Esophagus squamous epithelium (tissue), 5 donors: ENCODE data around the gene GABARAPL1. TPM values are rescaled to one million over a fixed set of nuclear protein-coding genes. Genes with fewer than 3 reads are reported as not detected.
"Not testable (repeated sequence)": the region's sequence is repeated elsewhere in the genome, so short reads cannot be mapped to it uniquely, and the experiment has no call there.

ENCODE experiments used
- DNase-seq: peaks from one replicate; lab custom pipeline; 2025; lab: John Stamatoyannopoulos, UW
- H3K27ac ChIP-seq, 4 donors: fragments of 200-600 bp; sonication (generic); one replicate each; pipeline ENCODE4 v1.5.1; 2016 to 2019; ENCODE audit warnings: mild to moderate bottlenecking in 1 of 4
- H3K27me3 ChIP-seq, 4 donors: fragments of 200-600 bp; sonication (generic); 1 replicate in 3 of 4; 2 replicates in 1 of 4; pipeline versions ENCODE4 v1.5.1 to v1.6.0; 2017 to 2021; ENCODE audit warnings: antibody characterized with exemption in 1 of 4
- H3K36me3 ChIP-seq, 3 donors: fragments of 200-600 bp; sonication (generic); one replicate each; pipeline ENCODE4 v1.5.1; 2016 to 2019
- H3K4me1 ChIP-seq, 3 donors: fragments of 200-600 bp; sonication (generic); one replicate each; pipeline ENCODE4 v1.5.1; 2017 to 2019
- H3K4me3 ChIP-seq, 4 donors: fragments of 200-600 bp; sonication (generic); 1 replicate in 3 of 4; 2 replicates in 1 of 4; pipeline ENCODE4 v1.5.1; 2016 to 2019; ENCODE audit warnings: mild to moderate bottlenecking in 2 of 4, moderate library complexity in 1 of 4
- H3K9me3 ChIP-seq, 3 donors: fragments of 200-600 bp; sonication (generic); one replicate each; pipeline ENCODE4 v1.5.1; 2016 to 2019
- POLR2A ChIP-seq, 4 donors: fragments of 450-650 bp; IDR thresholded peaks; one replicate each; pipeline ENCODE4 v1.6.1; 2017; ENCODE audit warnings: antibody characterized with exemption in 4 of 4, mild to moderate bottlenecking in 4 of 4, moderate library complexity in 3 of 4
- WGBS, 2 donors: methylation state at CpG; one replicate each; pipeline ENCODE4 v1.1.5; 2018; 5-methylcytosine and 5-hydroxymethylcytosine counted together
- intact Hi-C: fragments of 100-400 bp; cut with DNase I; formaldehyde crosslinking; loops from one replicate; pipeline ENCODE4 v1.15.0; 2022
- total RNA-seq, 4 donors: library from RNA; depleted of rRNA; stranded (reverse); fragments of >200 nt; gene quantifications; one replicate each; pipeline ENCODE4 v1.1.0, GENCODE V29; 2016
- TF ChIP-seq, protein P1 (sequence below), 6 experiments: fragments of 450-650 bp in 4 of 6; fragments of 200-600 bp in 2 of 6; sonication (generic) in 2 of 6; IDR thresholded peaks; one replicate each; pipeline ENCODE4 v1.5.1; 2016 to 2019; ENCODE audit warnings: antibody characterized with exemption in 6 of 6, mild to moderate bottlenecking in 4 of 6, moderate library complexity in 4 of 6
- donor health status: DM: yes; HTN: yes; CAD: no.

The GABARAPL1 gene
- total RNA-seq, 4 donors from 2014 or later = 10.3 to 65.2 (median 24.5) TPM

GRCh38 chr12:10179776-10180181 is 32.9 kb upstream of the GABARAPL1 start:
- 73 to 79% methylated on average over 5 of the region's 5 CpGs for WGBS, 2 donors
- Histone ChIP-seq H3K4me1 (peaks cover 4 to 51% (median 19%) of the 10 kb centered on the region in 3 donors), H3K36me3 (no peaks in the 10 kb centered on the region), H3K27ac (no peak overlapping the region), H3K4me3 (no peak overlapping the region), H3K9me3 (no peaks in the 10 kb centered on the region), H3K27me3 (peaks cover 0 to 5% (median 0%) of the 10 kb centered on the region in 4 donors)
- TF ChIP-seq POLR2A (IDR thresholded peaks at IDR 0.05) = no peak
- TF ChIP-seq, protein P1, sequence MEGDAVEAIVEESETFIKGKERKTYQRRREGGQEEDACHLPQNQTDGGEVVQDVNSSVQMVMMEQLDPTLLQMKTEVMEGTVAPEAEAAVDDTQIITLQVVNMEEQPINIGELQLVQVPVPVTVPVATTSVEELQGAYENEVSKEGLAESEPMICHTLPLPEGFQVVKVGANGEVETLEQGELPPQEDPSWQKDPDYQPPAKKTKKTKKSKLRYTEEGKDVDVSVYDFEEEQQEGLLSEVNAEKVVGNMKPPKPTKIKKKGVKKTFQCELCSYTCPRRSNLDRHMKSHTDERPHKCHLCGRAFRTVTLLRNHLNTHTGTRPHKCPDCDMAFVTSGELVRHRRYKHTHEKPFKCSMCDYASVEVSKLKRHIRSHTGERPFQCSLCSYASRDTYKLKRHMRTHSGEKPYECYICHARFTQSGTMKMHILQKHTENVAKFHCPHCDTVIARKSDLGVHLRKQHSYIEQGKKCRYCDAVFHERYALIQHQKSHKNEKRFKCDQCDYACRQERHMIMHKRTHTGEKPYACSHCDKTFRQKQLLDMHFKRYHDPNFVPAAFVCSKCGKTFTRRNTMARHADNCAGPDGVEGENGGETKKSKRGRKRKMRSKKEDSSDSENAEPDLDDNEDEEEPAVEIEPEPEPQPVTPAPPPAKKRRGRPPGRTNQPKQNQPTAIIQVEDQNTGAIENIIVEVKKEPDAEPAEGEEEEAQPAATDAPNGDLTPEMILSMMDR (IDR thresholded peaks at IDR 0.05) = no peak
- no peak for DNase-seq
- intact Hi-C loops = no loop called here

DNA sequence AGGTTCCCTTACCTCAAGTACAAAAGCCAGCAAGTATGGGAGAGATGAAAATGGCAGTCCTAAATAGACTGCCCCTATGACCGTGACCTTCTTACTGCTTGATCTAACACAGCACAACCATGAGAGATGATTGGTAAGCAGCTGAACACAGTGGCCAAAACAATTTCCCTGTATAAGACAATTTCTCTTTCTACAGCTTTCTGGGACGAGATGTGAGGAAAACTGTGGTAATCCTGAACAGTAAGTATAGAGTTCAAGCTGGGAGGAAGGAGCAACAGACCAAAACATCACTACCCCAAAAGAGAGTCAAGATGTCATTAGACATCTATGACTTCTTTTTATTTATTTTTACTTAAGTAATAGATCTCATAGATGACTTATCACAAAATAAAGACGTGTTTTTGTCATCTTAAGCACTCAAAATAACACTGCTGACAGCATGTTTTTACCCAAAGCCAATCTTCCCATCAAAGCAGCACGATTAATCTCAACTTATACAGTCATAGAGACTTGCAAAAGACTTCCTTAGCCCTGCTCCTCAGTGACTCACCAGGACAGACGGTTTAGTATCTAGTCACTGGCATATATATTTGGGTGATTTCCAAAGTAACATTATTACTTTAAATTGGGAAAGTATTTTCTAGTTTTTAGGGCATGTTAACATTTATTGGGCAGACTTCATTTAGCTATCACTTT is 30.2 kb upstream of the GABARAPL1 start:
- Histone ChIP-seq H3K9me3 (no peaks in the 10 kb centered on the region), H3K36me3 (no peaks in the 10 kb centered on the region), H3K4me1 (peaks cover 0 to 40% (median 2%) of the 10 kb centered on the region in 3 donors), H3K27me3 (peaks cover 0 to 5% (median 0%) of the 10 kb centered on the region in 4 donors), H3K27ac (peak overlapping the region in 2 of 4 donors; percentile 22 to 31), H3K4me3 (no peak overlapping the region)
- intact Hi-C loops = no loop called here
- no peak for TF ChIP-seq POLR2A (IDR thresholded peaks at IDR 0.05)
- TF ChIP-seq, protein P1 (IDR thresholded peaks at IDR 0.05) = no peak
- no peak for DNase-seq
- 30 to 32% methylated on average over 5 of the region's 5 CpGs for WGBS, 2 donors

GRCh38 chr12:10184261-10184843 is 28.3 kb upstream of the GABARAPL1 start:
- TF ChIP-seq POLR2A (IDR thresholded peaks at IDR 0.05) = peak in 1 of 4 donors; percentile 15
- TF ChIP-seq, protein P1 (IDR thresholded peaks at IDR 0.05) = no peak
- Histone ChIP-seq H3K4me3 (no peak overlapping the region), H3K27me3 (peaks cover 0 to 5% (median 0%) of the 10 kb centered on the region in 4 donors), H3K27ac (peak overlapping the region in 1 of 4 donors; percentile 40), H3K4me1 (peaks cover 0 to 33% (median 2%) of the 10 kb centered on the region in 3 donors), H3K9me3 (no peaks in the 10 kb centered on the region), H3K36me3 (no peaks in the 10 kb centered on the region)
- no peak for DNase-seq
- 51 to 77% methylated on average over 5 to 7 of the region's 7 CpGs for WGBS, 2 donors
- intact Hi-C loops = no loop called here

DNA sequence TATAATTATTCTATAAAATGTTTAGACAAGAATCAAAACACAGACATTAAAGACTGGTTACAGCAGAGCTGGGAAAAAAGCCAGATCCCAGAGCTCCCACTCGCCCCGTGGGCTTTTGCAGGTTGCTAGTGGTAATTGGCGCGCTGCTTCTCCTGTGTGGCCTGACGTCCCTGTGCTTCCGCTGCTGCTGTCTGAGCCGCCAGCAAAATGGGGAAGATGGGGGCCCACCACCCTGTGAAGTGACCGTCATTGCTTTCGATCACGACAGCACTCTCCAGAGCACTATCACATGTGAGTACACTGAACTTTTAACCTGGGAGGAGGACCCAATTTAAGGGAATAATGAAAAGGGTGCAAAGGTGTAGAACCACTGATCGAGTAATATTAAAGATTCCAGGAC is 26.4 kb upstream of the GABARAPL1 start:
- Histone ChIP-seq H3K27ac (no peak overlapping the region), H3K36me3 (no peaks in the 10 kb centered on the region), H3K27me3 (peaks cover 0 to 5% (median 0%) of the 10 kb centered on the region in 4 donors), H3K4me3 (no peak overlapping the region), H3K4me1 (peaks cover 0 to 50% (median 11%) of the 10 kb centered on the region in 3 donors), H3K9me3 (no peaks in the 10 kb centered on the region)
- TF ChIP-seq, protein P1 (IDR thresholded peaks at IDR 0.05) = no peak
- no peak for TF ChIP-seq POLR2A (IDR thresholded peaks at IDR 0.05)
- DNase-seq = no peak
- WGBS, 2 donors = 27 to 51% methylated on average over 9 to 10 of the region's 11 CpGs
- intact Hi-C loops = no loop called here

DNA sequence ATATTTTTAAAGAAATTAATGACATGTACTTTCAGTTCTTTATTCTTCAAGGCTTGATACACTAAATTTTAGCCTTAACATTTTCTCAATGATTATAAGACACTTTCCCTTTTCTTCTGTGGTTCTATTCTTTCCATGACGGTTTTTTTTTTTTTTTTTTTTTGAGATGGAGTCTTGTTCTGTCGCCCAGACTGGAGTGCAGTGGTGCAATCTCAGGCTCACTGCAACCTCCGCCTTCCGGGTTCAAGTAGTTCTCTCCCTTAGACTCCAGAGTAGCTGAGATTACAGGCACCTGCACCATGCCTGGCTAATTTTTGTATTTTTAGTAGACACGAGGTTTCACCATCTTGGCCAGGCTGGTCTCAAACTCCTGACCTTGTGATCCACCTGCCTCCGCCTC is 25.7 kb upstream of the GABARAPL1 start:
- H3K4me3 ChIP-seq, H3K9me3 ChIP-seq, H3K27me3 ChIP-seq, DNase-seq, intact Hi-C loops, H3K36me3 ChIP-seq, H3K27ac ChIP-seq: not testable (repeated sequence)
- H3K4me1 ChIP-seq = peaks cover 0 to 55% (median 13%) of the 10 kb centered on the region in 3 donors
- 85 to 86% methylated on average over 5 to 6 of the region's 6 CpGs for WGBS, 2 donors
